Measurements from ENCODE around the gene NUFIP1.

DNA sequence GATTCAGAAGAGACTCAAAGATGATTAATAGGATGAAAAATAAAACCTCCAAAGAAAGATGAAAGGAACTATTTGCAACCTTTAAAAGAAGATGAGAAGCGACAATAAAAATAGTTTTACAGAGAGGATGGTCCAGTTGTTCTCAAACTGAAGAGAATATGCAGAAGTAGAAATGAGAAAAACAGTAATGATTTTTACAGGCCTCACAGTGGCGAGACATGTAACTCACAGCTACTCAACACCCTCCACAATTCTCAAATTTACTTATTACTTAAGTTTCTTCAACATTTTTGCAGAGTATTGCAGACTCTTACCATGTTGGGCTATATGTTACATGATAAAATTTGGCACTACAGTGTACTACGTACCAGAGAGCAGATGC lies 20.8 kb downstream of the NUFIP1 start:
- TF ChIP-seq, protein P1, sequence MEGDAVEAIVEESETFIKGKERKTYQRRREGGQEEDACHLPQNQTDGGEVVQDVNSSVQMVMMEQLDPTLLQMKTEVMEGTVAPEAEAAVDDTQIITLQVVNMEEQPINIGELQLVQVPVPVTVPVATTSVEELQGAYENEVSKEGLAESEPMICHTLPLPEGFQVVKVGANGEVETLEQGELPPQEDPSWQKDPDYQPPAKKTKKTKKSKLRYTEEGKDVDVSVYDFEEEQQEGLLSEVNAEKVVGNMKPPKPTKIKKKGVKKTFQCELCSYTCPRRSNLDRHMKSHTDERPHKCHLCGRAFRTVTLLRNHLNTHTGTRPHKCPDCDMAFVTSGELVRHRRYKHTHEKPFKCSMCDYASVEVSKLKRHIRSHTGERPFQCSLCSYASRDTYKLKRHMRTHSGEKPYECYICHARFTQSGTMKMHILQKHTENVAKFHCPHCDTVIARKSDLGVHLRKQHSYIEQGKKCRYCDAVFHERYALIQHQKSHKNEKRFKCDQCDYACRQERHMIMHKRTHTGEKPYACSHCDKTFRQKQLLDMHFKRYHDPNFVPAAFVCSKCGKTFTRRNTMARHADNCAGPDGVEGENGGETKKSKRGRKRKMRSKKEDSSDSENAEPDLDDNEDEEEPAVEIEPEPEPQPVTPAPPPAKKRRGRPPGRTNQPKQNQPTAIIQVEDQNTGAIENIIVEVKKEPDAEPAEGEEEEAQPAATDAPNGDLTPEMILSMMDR (conservative IDR thresholded peaks at IDR 0.05; ENCODE audit: low read length) = no peak
- TF ChIP-seq EZH2phosphoT487 (IDR thresholded peaks at IDR 0.05; ENCODE audit: borderline replicate concordance) = no peak
